SK-N-SH treated with all-trans-retinoic acid at 6 μM for 48 hours (cell line): ENCODE measurements around the gene CYP2U1.

ENCODE experiments used
- ATAC-seq: fragments of 200-7000 bp; cut with Tn5 transposase; 3 replicates; pipeline ENCODE4 v1.9.1; 2020; ENCODE audit warnings: mild to moderate bottlenecking, moderate library complexity
- ARNTL ChIP-seq: fragments of 450-650 bp; formaldehyde crosslinking; IDR thresholded peaks from 2 replicates; pipeline ENCODE4 v1.5.0; 2020; ENCODE audit warnings: low read depth, mild to moderate bottlenecking, moderate library complexity, borderline replicate concordance
- BACH2 ChIP-seq: fragments of 250-450 bp; sonication (Bioruptor Pico); IDR thresholded peaks from 2 replicates; pipeline ENCODE4 v1.9.0; 2021; ENCODE audit warnings: mild to moderate bottlenecking, borderline replicate concordance
- CREB5 ChIP-seq: fragments of 250-450 bp; sonication (Bioruptor Pico); IDR thresholded peaks from 2 replicates; pipeline ENCODE4 v1.5.1; 2020; ENCODE audit warnings: low read depth, mild to moderate bottlenecking, moderate library complexity
- CSDC2 ChIP-seq: fragments of 250-450 bp; sonication (Bioruptor Pico); IDR thresholded peaks from 2 replicates; pipeline ENCODE4 v1.5.0; 2020; ENCODE audit warnings: mild to moderate bottlenecking, moderate library complexity
- CSRNP3 ChIP-seq: fragments of 250-450 bp; sonication (Bioruptor Pico); IDR thresholded peaks from 2 replicates; pipeline ENCODE4 v1.5.1; 2021; ENCODE audit warnings: mild to moderate bottlenecking, moderate library complexity
- ESRRG ChIP-seq: fragments of 250-450 bp; sonication (Bioruptor Pico); IDR thresholded peaks from 2 replicates; pipeline ENCODE4 v1.6.1; 2021; ENCODE audit warnings: mild to moderate bottlenecking
- GLIS3 ChIP-seq: fragments of 250-450 bp; sonication (Bioruptor Pico); IDR thresholded peaks from 2 replicates; pipeline ENCODE4 v1.5.0; 2020; ENCODE audit warnings: mild to moderate bottlenecking, moderate library complexity
- ISL1 ChIP-seq: fragments of 250-450 bp; sonication (Bioruptor Pico); IDR thresholded peaks from 2 replicates; pipeline ENCODE4 v2.1.2; 2022; ENCODE audit warnings: mild to moderate bottlenecking, moderate library complexity
- OSR1 ChIP-seq: fragments of 250-450 bp; sonication (Bioruptor Pico); IDR thresholded peaks from 2 replicates; pipeline ENCODE4 v1.8.0; 2022; ENCODE audit warnings: moderate library complexity, mild to moderate bottlenecking, inconsistent platforms
- POU6F1 ChIP-seq: fragments of 250-450 bp; sonication (Bioruptor Pico); IDR thresholded peaks from 2 replicates; pipeline ENCODE4 v1.8.0; 2021; ENCODE audit warnings: low read depth, mild to moderate bottlenecking, moderate library complexity, borderline replicate concordance
- PPARA ChIP-seq: fragments of 250-450 bp; sonication (Bioruptor Pico); IDR thresholded peaks from 2 replicates; pipeline ENCODE4 v1.5.0; 2020; ENCODE audit warnings: mild to moderate bottlenecking, borderline replicate concordance
- RARB ChIP-seq: fragments of 250-450 bp; sonication (Bioruptor Pico); IDR thresholded peaks from 2 replicates; pipeline ENCODE4 v1.8.0; 2021; ENCODE audit warnings: mild to moderate bottlenecking, moderate library complexity
- SNAI2 ChIP-seq: fragments of 250-450 bp; sonication (Bioruptor Pico); IDR thresholded peaks from 2 replicates; pipeline ENCODE4 v1.5.0; 2020; ENCODE audit warnings: mild to moderate bottlenecking, moderate library complexity
- TCF4 ChIP-seq: fragments of 250-450 bp; sonication (Bioruptor Pico); IDR thresholded peaks from 2 replicates; pipeline ENCODE4 v1.8.0; 2021; ENCODE audit warnings: mild to moderate bottlenecking, moderate library complexity, borderline replicate concordance
- TSHZ2 ChIP-seq: fragments of 250-450 bp; sonication (Bioruptor Pico); IDR thresholded peaks from 2 replicates; pipeline ENCODE4 v1.5.0; 2020; ENCODE audit warnings: mild to moderate bottlenecking, moderate library complexity
- ZC3H10 ChIP-seq: fragments of 250-450 bp; sonication (Bioruptor Pico); IDR thresholded peaks from 2 replicates; pipeline ENCODE4 v1.5.1; 2021; ENCODE audit warnings: mild to moderate bottlenecking, moderate library complexity
- ZFP3 ChIP-seq: fragments of 250-450 bp; sonication (Bioruptor Pico); IDR thresholded peaks from 2 replicates; pipeline ENCODE4 v1.5.0; 2020; ENCODE audit warnings: mild to moderate bottlenecking, moderate library complexity
- ZFP30 ChIP-seq: fragments of 450-650 bp; formaldehyde crosslinking; IDR thresholded peaks from 2 replicates; pipeline ENCODE4 v1.5.0; 2022; ENCODE audit warnings: mild to moderate bottlenecking, moderate library complexity
- ZNF565 ChIP-seq: fragments of 450-650 bp; formaldehyde crosslinking; conservative IDR thresholded peaks from 2 replicates; pipeline ENCODE4 v1.5.0; 2020; ENCODE audit warnings: low read depth, mild to moderate bottlenecking, moderate library complexity
- ZNF8 ChIP-seq: fragments of 450-650 bp; formaldehyde crosslinking; IDR thresholded peaks from 2 replicates; pipeline ENCODE4 v1.5.0; 2020; ENCODE audit warnings: mild to moderate bottlenecking, moderate library complexity

The CYP2U1 gene

GRCh38 chr4:107931775-107932321 lies 499 bp downstream of the CYP2U1 start (continued):
- TF ChIP-seq SNAI2 (CRISPR knock-in tag): no peak
- TF ChIP-seq CREB5 (CRISPR knock-in tag): no peak
- no peak for TF ChIP-seq TSHZ2 (CRISPR knock-in tag)
- TF ChIP-seq GLIS3 (CRISPR knock-in tag): no peak

- TF ChIP-seq GLIS3 (CRISPR knock-in tag): no peak
- ATAC-seq: no peak
These were observed 3.9 kb downstream of the CYP2U1 start for GRCh38 chr4:107935246-107935645.

GRCh38 chr4:107937040-107937439 lies 5.7 kb downstream of the CYP2U1 start:
- no peak for TF ChIP-seq BACH2 (CRISPR knock-in tag)
- no peak for TF ChIP-seq POU6F1 (CRISPR knock-in tag)
- no peak for TF ChIP-seq ARNTL (CRISPR knock-in tag)
- TF ChIP-seq CSDC2 (CRISPR knock-in tag): no peak
- no peak for TF ChIP-seq PPARA (CRISPR knock-in tag)
- no peak for TF ChIP-seq ISL1 (CRISPR knock-in tag)
- TF ChIP-seq ZNF565 (CRISPR knock-in tag): no peak
- no peak for TF ChIP-seq CREB5 (CRISPR knock-in tag)
- TF ChIP-seq ZFP3 (CRISPR knock-in tag): no peak
- no peak for TF ChIP-seq ZNF8 (CRISPR knock-in tag)
- no peak for TF ChIP-seq ZFP30 (CRISPR knock-in tag)
- no peak for TF ChIP-seq CSRNP3 (CRISPR knock-in tag)
- TF ChIP-seq OSR1: no peak
- TF ChIP-seq TCF4: no peak
- TF ChIP-seq SNAI2 (CRISPR knock-in tag): no peak
- no peak for TF ChIP-seq ZC3H10
- TF ChIP-seq RARB (CRISPR knock-in tag): no peak
- TF ChIP-seq ESRRG (CRISPR knock-in tag): no peak
- TF ChIP-seq TSHZ2 (CRISPR knock-in tag): no peak
- TF ChIP-seq, all 23 proteins: peak for 0
- ATAC-seq: no peak
